ENCODE results near the gene ARPP19. TPM values are rescaled to one million over a fixed set of nuclear protein-coding genes. Genes with fewer than 3 reads are reported as not detected.
"Not testable (repeated sequence)": the region's sequence is repeated elsewhere in the genome, so short reads cannot be mapped to it uniquely, and the experiment has no call there.

ARPP19 gene
- total RNA-seq, 1 donor from 2014 or later, result 71.7 TPM

DNA sequence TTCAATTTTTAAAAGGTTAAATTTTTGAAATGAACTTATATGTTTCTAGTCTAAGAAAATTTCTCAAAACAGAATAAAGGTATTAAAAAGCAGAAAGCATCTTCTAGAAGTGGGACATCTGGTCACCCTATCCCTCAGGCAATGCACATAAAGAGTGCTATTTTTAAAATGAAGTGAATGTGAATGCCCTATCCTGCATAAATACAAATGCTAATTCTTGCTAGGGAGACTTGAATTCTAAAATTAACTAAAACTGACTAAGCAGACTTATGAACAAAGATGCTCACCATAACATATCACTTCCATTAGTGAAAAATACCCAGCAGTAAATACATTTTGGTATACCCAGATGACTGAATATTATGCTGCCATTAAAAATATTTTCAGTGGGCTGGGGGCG is 51.8 kb downstream of the ARPP19 start:
- no peak for DNase-seq (ENCODE audit: low spot score in 2 of 2)
- Histone ChIP-seq H3K9me3 (no peaks in the 10 kb centered on the region), H3K27ac (no peak overlapping the region), H3K4me3 (no peak overlapping the region), H3K36me3 (no peaks in the 10 kb centered on the region), H3K4me1 (no peaks in the 10 kb centered on the region), H3K27me3 (no peaks in the 10 kb centered on the region)
- TF ChIP-seq, protein P1, sequence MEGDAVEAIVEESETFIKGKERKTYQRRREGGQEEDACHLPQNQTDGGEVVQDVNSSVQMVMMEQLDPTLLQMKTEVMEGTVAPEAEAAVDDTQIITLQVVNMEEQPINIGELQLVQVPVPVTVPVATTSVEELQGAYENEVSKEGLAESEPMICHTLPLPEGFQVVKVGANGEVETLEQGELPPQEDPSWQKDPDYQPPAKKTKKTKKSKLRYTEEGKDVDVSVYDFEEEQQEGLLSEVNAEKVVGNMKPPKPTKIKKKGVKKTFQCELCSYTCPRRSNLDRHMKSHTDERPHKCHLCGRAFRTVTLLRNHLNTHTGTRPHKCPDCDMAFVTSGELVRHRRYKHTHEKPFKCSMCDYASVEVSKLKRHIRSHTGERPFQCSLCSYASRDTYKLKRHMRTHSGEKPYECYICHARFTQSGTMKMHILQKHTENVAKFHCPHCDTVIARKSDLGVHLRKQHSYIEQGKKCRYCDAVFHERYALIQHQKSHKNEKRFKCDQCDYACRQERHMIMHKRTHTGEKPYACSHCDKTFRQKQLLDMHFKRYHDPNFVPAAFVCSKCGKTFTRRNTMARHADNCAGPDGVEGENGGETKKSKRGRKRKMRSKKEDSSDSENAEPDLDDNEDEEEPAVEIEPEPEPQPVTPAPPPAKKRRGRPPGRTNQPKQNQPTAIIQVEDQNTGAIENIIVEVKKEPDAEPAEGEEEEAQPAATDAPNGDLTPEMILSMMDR (IDR thresholded peaks at IDR 0.05), result no peak
- intact Hi-C loops (cut with DNase I), result no loop called here

DNA sequence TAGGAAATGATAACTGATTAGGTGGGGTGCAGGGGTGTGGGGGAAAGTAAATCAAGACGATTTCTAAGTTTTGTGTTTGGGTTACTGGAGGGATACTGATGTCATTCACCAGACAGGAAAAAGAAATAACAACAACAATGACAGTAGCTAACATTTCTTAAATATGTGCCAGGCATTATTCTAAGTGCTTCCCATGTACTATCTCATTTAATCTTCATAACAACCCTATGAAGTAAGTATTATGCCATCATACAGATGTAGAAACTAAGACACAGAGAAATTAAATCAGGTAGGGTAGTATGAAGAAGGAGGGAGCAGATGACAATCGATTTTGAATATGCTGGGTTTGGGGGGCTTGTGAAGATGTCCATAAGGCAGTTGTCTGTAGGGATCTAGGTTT is 53.5 kb downstream of the ARPP19 start:
- H3K27ac ChIP-seq, result no peak overlapping the region
- H3K4me1 ChIP-seq, result no peaks in the 10 kb centered on the region
- no peak for DNase-seq (ENCODE audit: low spot score in 2 of 2)
- no peaks in the 10 kb centered on the region for H3K9me3 ChIP-seq
- H3K4me3 ChIP-seq, result no peak overlapping the region
- TF ChIP-seq, protein P1 (IDR thresholded peaks at IDR 0.05), result no peak
- H3K27me3 ChIP-seq, result no peaks in the 10 kb centered on the region
- intact Hi-C loops (cut with DNase I), result no loop called here
- H3K36me3 ChIP-seq, result no peaks in the 10 kb centered on the region

DNA sequence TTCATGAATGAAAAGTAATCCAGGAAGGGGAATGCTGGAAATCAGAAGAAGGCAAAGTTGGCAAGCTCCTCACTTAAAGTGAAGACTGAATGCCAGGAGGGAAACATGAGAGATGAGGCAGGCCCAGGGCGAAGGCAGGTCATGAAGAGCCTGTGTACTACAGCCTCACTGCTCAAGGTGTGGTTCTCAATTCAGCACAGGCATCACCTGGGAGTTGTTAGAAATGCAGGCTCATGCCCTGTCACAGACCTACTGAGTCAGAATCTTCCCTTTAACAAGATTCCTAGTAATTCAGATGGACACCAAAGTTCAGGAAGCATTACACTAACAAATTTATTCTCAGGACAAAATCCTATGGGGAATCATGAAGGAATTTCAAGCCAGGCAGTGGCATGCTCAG is 54.3 kb downstream of the ARPP19 start:
- Histone ChIP-seq H3K36me3 (no peaks in the 10 kb centered on the region), H3K27me3 (no peaks in the 10 kb centered on the region), H3K9me3 (no peaks in the 10 kb centered on the region), H3K4me3 (no peak overlapping the region), H3K27ac (no peak overlapping the region), H3K4me1 (no peaks in the 10 kb centered on the region)
- no peak for DNase-seq (ENCODE audit: low spot score in 2 of 2)
- intact Hi-C loops (cut with DNase I), result no loop called here
- TF ChIP-seq, protein P1 (IDR thresholded peaks at IDR 0.05), result no peak

DNA sequence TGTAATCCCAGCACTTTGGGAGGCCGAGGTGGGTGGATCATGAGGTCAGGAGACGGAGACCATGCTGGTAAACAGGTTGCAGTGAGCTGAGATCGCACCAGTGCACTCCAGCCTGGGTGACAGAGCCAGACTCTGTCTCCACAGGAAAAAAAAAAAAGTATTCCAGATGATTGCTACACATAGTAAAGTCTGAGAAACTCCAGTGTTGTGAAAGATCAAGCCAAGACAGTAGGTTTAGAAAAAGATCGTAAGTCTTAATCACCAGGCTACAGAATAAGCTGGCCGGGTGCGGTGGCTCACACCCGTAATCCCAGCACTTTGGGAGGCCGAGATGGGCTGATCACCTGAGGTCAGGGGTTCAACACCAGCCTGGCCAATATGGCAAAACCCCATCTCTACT is 56.0 kb downstream of the ARPP19 start:
- H3K9me3 ChIP-seq; H3K4me3 ChIP-seq; DNase-seq (ENCODE audit: low spot score in 2 of 2); H3K27me3 ChIP-seq; H3K4me1 ChIP-seq; H3K27ac ChIP-seq; intact Hi-C loops (cut with DNase I); H3K36me3 ChIP-seq: not testable (repeated sequence)

DNA sequence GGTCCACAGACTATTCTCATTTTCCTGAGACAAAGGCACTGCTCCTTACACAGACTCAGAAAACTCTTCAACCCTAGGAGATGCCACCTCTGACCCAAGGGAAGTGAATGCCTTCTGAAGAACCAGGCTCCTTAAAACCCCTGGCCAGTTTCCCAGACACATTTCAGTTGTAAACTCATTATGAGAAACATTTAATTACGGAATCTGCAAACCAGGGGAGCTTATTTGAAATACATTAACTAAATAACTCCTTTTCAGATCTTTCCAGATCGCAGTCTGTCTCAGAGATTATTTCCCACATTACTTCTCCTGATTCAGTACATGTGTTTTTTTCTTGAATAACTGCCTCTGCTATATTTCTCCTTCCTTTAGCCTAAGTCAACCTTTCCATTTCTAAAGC is 57.7 kb downstream of the ARPP19 start:
- Histone ChIP-seq H3K9me3 (no peaks in the 10 kb centered on the region), H3K27ac (no peak overlapping the region), H3K36me3 (no peaks in the 10 kb centered on the region), H3K4me3 (no peak overlapping the region), H3K4me1 (no peaks in the 10 kb centered on the region), H3K27me3 (no peaks in the 10 kb centered on the region)
- DNase-seq (ENCODE audit: low spot score in 2 of 2), result no peak
- TF ChIP-seq, protein P1 (IDR thresholded peaks at IDR 0.05), result no peak
- intact Hi-C loops (cut with DNase I), result no loop called here

DNA sequence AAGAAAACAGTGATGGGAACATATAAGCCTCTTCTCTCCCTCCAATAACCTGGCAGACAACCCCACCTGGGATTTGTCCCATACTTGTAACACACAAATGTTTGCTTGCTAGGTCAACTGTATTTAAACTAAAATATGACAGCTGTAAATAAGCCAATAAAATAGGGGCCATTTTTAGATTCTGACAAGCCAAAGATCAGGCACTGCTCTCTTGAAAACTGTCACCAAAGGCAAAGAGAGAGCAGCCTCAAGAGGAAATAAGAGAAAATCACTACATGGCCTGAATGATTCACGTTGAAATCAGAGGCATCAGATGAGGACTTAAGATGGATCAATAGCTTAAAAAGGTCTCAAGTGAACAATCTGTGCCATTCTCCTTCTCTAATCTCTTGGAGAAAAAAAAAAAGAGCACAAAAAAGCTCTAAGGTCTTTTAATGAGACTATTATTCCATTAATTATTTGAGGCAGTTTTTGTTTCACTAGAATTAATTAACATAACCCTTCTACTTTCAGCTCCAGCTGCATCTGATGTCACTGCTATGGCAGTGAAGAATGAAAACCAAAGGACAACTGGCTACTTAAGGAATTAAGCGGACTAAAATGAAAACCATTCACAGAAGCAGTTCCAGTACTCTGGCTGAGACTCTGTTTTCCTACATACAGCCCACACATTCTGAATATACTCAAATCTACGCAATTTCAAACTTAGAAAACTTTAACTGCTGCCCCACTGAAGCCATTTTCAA is 59.2 kb downstream of the ARPP19 start:
- no peak for DNase-seq (ENCODE audit: low spot score in 2 of 2)
- H3K27ac ChIP-seq, result no peak overlapping the region
- H3K9me3 ChIP-seq, result no peaks in the 10 kb centered on the region
- TF ChIP-seq, protein P1 (IDR thresholded peaks at IDR 0.05), result no peak
- no peaks in the 10 kb centered on the region for H3K27me3 ChIP-seq
- no peaks in the 10 kb centered on the region for H3K36me3 ChIP-seq
- no peak overlapping the region for H3K4me3 ChIP-seq
- intact Hi-C loops (cut with DNase I), result no loop called here
- H3K4me1 ChIP-seq, result no peaks in the 10 kb centered on the region
